Measurements from ENCODE around the gene DAAM2. TPM values are rescaled to one million over a fixed set of nuclear protein-coding genes. Genes with fewer than 3 reads are reported as not detected.

The DAAM2 gene
- polyA plus RNA-seq, 3 donors = not detected

- Histone ChIP-seq H2AFZ (ENCODE audit: insufficient read depth, low read depth, low read length, poor library complexity, severe bottlenecking) (no peak overlapping the region), H4K20me1 (ENCODE audit: insufficient read depth, low read length) (no peaks in the 10 kb centered on the region), H3K27ac (ENCODE audit: low read depth in 1 of 2, low read length in 2 of 2) (no peak overlapping the region), H3K4me2 (replicated peaks; ENCODE audit: extremely low read depth, low read length, poor library complexity, severe bottlenecking) (no peak overlapping the region), H3K4me3 (replicated peaks in 1 of 3; ENCODE audit: low read depth in 2 of 3, low read length in 3 of 3) (no peak overlapping the region), H3K79me2 (ENCODE audit: insufficient read depth, low read length) (no peaks in the 10 kb centered on the region), H3K36me3 (replicated peaks in 1 of 2; ENCODE audit: control insufficient read depth in 1 of 2, insufficient read depth in 2 of 2, low read length in 2 of 2) (no peaks in the 10 kb centered on the region), H3K9ac (ENCODE audit: insufficient read depth, low read length, poor library complexity, severe bottlenecking) (no peak overlapping the region), H3K27me3 (ENCODE audit: control insufficient read depth in 2 of 2, insufficient read depth in 2 of 2, low read length in 2 of 2) (no peaks in the 10 kb centered on the region), H3K9me3 (replicated peaks in 1 of 2; ENCODE audit: control insufficient read depth in 1 of 2, insufficient read depth in 1 of 2, low read length in 2 of 2) (no peaks in the 10 kb centered on the region), H3K4me1 (ENCODE audit: control insufficient read depth in 1 of 2, insufficient read depth in 2 of 2, low read length in 2 of 2) (no peaks in the 10 kb centered on the region)
- Mint-ChIP-seq H3K4me3 (no peak overlapping the region), H3K9me3 (peaks cover 0 to 1% (median 0%) of the 10 kb centered on the region in 7 donors), H3K36me3 (no peaks in the 10 kb centered on the region), H3K27ac (no peak overlapping the region), H3K27me3 (ENCODE audit: low read depth in 3 of 3) (peaks cover 0 to 10% (median 4%) of the 10 kb centered on the region in 3 donors), H3K4me1 (no peaks in the 10 kb centered on the region)
- TF ChIP-seq CTCF (IDR thresholded peaks at IDR 0.05) = no peak
- 100% methylated on average over 1 of the region's 4 CpGs for WGBS (ENCODE audit: insufficient coverage)
- intact Hi-C loops (cut with micrococcal nuclease) = no loop called here
- no peak for DNase-seq
Measured at GRCh38 chr6:39841923-39842322, 49.7 kb downstream of the DAAM2 start.

- Mint-ChIP-seq H3K27me3 (ENCODE audit: low read depth in 3 of 3) (peaks cover 0 to 8% (median 6%) of the 10 kb centered on the region in 3 donors), H3K4me3 (no peak overlapping the region), H3K9me3 (no peaks in the 10 kb centered on the region), H3K36me3 (no peaks in the 10 kb centered on the region), H3K27ac (no peak overlapping the region), H3K4me1 (no peaks in the 10 kb centered on the region)
- no peak for DNase-seq
- Histone ChIP-seq H3K4me2 (replicated peaks; ENCODE audit: extremely low read depth, low read length, poor library complexity, severe bottlenecking) (no peak overlapping the region), H3K27me3 (ENCODE audit: control insufficient read depth in 2 of 2, insufficient read depth in 2 of 2, low read length in 2 of 2) (no peaks in the 10 kb centered on the region), H3K9ac (ENCODE audit: insufficient read depth, low read length, poor library complexity, severe bottlenecking) (no peak overlapping the region), H3K4me3 (replicated peaks in 1 of 3; ENCODE audit: low read depth in 2 of 3, low read length in 3 of 3) (no peak overlapping the region), H3K4me1 (ENCODE audit: control insufficient read depth in 1 of 2, insufficient read depth in 2 of 2, low read length in 2 of 2) (no peaks in the 10 kb centered on the region), H3K9me3 (replicated peaks in 1 of 2; ENCODE audit: control insufficient read depth in 1 of 2, insufficient read depth in 1 of 2, low read length in 2 of 2) (no peaks in the 10 kb centered on the region), H2AFZ (ENCODE audit: insufficient read depth, low read depth, low read length, poor library complexity, severe bottlenecking) (no peak overlapping the region), H3K36me3 (replicated peaks in 1 of 2; ENCODE audit: control insufficient read depth in 1 of 2, insufficient read depth in 2 of 2, low read length in 2 of 2) (no peaks in the 10 kb centered on the region), H3K27ac (ENCODE audit: low read depth in 1 of 2, low read length in 2 of 2) (no peak overlapping the region), H4K20me1 (ENCODE audit: insufficient read depth, low read length) (no peaks in the 10 kb centered on the region), H3K79me2 (ENCODE audit: insufficient read depth, low read length) (no peaks in the 10 kb centered on the region)
- WGBS (ENCODE audit: insufficient coverage) = 91% methylated on average over 12 of the region's 12 CpGs
- intact Hi-C loops (cut with micrococcal nuclease) = no loop called here
- no peak for TF ChIP-seq CTCF (IDR thresholded peaks at IDR 0.05)
Measured at GRCh38 chr6:39843305-39844020, 51.3 kb downstream of the DAAM2 start.

All from CD14-positive monocyte (primary cell).